ENCODE results near the gene AP1B1.

AP1B1 gene

DNA sequence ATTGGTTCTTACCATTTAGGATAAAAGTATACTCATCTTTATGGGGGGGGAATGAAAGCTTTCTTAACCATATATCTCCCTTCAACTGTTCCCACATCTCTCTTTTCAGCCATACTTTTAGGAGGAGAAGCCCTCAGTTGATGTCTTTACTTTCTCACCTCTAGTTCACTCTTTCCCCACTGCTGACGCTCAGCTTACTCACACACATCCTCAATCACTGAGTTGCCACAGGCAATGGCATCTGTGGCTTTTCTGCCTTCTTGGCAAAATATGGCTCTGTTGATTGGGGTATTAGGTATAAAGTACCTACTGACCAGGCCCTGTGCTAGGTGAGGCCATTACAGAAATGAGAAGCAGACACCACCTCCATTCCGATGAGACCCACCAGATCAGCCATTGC, 12.2 kb upstream of the AP1B1 start:
- Mint-ChIP-seq H3K27ac (no peak overlapping the region), H3K4me1 (ENCODE audit: low read depth) (peaks cover 2% of the 10 kb centered on the region), H3K9me3 (no peaks in the 10 kb centered on the region), H3K4me3 (no peak overlapping the region), H3K36me3 (ENCODE audit: low read depth) (no peaks in the 10 kb centered on the region), H3K27me3 (ENCODE audit: low read depth) (peaks cover 27% of the 10 kb centered on the region)
- DNase-seq (ENCODE audit: low spot score), result no peak

DNA sequence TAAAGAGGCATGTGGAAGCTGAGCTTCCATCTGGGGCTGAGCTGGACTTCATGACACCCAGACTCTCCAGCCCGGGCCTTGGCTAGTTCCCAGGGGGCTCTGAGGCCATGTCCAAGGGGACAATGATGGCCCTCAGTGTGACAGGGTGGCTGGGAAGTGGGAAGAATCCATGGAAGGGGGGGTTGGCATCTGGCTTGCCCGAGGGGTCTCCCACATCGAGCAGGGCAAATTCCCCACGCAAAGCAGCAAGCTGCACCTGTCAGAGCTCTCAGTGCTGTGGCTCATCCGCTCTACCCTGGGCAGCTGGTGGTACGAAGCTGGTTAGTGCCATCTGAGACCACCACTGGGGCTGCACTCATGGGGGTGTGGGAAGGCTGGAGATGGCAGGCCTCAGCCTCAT, 9.4 kb upstream of the AP1B1 start:
- peaks cover 22% of the 10 kb centered on the region for H3K27me3 Mint-ChIP-seq (ENCODE audit: low read depth)
- H3K4me1 Mint-ChIP-seq (ENCODE audit: low read depth), result peaks cover 12% of the 10 kb centered on the region
- H3K27ac Mint-ChIP-seq, result no peak overlapping the region
- no peaks in the 10 kb centered on the region for H3K36me3 Mint-ChIP-seq (ENCODE audit: low read depth)
- no peak overlapping the region for H3K4me3 Mint-ChIP-seq
- DNase-seq (ENCODE audit: low spot score), result no peak
- no peaks in the 10 kb centered on the region for H3K9me3 Mint-ChIP-seq

- Mint-ChIP-seq H3K36me3 (ENCODE audit: low read depth) (no peaks in the 10 kb centered on the region), H3K27ac (no peak overlapping the region), H3K27me3 (ENCODE audit: low read depth) (peaks cover 12% of the 10 kb centered on the region), H3K4me3 (no peak overlapping the region), H3K4me1 (ENCODE audit: low read depth) (peaks cover 9% of the 10 kb centered on the region), H3K9me3 (no peaks in the 10 kb centered on the region)
- DNase-seq (ENCODE audit: low spot score), result no peak
Measured at GRCh38 chr22:29396126-29396525, 7.8 kb upstream of the AP1B1 start.

DNA sequence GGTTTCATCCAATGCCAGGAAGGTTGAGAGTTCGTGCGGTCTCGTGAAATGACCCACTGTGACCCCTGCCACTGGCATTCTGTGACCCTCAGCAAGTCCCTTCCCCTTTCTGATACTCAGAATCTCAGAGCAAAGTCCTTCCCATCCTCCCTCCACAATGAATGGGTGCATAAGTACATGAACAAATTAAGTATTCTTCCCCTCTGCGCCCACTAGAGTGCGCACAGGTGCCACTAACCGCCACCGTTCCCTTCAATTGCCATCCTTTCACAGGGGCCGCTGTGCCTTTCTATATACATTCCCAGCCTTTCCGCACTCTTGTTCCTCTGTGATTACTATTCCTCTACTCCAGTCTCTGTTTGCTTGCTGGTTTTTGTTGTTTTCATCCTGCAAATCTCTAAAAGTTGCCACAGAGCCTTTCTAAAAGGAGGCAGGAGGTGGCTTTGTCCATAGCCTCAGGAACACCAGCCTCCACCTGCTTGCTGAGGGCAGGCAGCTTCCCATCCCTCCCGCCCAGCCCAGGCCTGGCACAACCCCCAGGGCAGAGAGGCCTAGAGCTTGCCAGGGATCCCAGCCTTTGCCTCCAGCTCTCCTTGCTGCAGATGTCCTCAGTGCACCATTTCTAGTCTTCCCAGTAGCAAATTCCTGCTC, 6.7 kb upstream of the AP1B1 start:
- H3K27me3 Mint-ChIP-seq (ENCODE audit: low read depth), result peaks cover 5% of the 10 kb centered on the region
- H3K27ac Mint-ChIP-seq, result peak overlapping the region; percentile 21
- peaks cover 9% of the 10 kb centered on the region for H3K4me1 Mint-ChIP-seq (ENCODE audit: low read depth)
- H3K36me3 Mint-ChIP-seq (ENCODE audit: low read depth), result no peaks in the 10 kb centered on the region
- H3K9me3 Mint-ChIP-seq, result no peaks in the 10 kb centered on the region
- H3K4me3 Mint-ChIP-seq, result no peak overlapping the region
- peak; percentile 50 for DNase-seq (ENCODE audit: low spot score)

DNA sequence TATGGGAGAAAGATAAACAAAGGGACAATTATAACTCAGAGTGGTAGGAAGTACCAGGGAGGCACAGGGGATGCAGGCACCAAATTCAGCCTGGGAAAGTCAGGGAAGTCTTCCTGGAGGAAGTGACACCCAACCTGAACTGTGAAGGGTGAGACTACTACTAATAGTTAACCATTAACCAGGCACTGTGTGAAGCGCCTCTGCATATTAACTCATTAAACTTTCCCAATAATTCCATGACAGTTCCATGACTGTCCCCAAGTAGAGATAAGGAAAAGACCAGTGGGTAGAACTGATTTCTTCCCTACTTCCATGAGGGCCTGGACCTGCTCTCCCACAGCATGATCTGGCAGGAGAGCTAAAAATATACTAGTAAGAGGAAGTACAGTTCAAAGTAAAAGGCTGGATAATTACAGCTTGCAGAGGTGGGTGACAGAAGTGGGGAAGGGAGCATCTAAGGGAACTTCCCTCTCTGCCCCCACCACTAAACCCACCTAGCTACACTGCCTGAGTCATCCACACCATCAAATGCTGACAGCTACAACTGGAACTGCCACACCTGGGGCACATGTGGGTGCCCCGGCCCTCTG, 4.7 kb upstream of the AP1B1 start:
- H3K27ac Mint-ChIP-seq, result no peak overlapping the region
- H3K36me3 Mint-ChIP-seq (ENCODE audit: low read depth), result no peaks in the 10 kb centered on the region
- peaks cover 9% of the 10 kb centered on the region for H3K4me1 Mint-ChIP-seq (ENCODE audit: low read depth)
- H3K9me3 Mint-ChIP-seq, result no peaks in the 10 kb centered on the region
- H3K27me3 Mint-ChIP-seq (ENCODE audit: low read depth), result no peaks in the 10 kb centered on the region
- H3K4me3 Mint-ChIP-seq, result no peak overlapping the region
- DNase-seq (ENCODE audit: low spot score), result no peak

DNA sequence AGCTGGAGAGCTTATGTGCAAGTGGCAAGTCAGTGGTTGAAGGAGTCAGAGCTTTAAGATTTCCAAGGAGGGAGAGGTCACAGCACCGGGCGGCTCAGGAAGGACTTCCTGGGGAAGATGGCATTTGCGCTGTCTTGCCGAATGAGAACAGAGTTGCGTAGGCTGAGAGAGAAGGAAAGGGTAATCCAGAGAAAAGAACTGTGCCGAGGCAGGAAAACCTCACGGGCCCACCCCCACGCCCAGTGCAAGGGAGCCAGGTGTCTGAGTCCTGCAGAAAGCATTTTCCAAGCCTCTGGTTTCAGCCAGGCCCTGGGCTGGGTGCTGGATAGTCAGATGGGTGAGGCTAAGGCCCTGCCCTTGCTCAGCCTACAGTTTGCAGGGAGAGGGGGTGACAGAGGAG, 3.2 kb upstream of the AP1B1 start:
- H3K27me3 Mint-ChIP-seq (ENCODE audit: low read depth), result no peaks in the 10 kb centered on the region
- H3K9me3 Mint-ChIP-seq, result no peaks in the 10 kb centered on the region
- H3K4me1 Mint-ChIP-seq (ENCODE audit: low read depth), result peaks cover 20% of the 10 kb centered on the region
- H3K27ac Mint-ChIP-seq, result no peak overlapping the region
- H3K4me3 Mint-ChIP-seq, result no peak overlapping the region
- H3K36me3 Mint-ChIP-seq (ENCODE audit: low read depth), result peaks cover 5% of the 10 kb centered on the region
- DNase-seq (ENCODE audit: low spot score), result no peak

- Mint-ChIP-seq H3K4me1 (ENCODE audit: low read depth) (peaks cover 29% of the 10 kb centered on the region), H3K27me3 (ENCODE audit: low read depth) (no peaks in the 10 kb centered on the region), H3K9me3 (no peaks in the 10 kb centered on the region), H3K36me3 (ENCODE audit: low read depth) (peaks cover 12% of the 10 kb centered on the region), H3K27ac (no peak overlapping the region), H3K4me3 (no peak overlapping the region)
- DNase-seq (ENCODE audit: low spot score), result no peak
Measured at GRCh38 chr22:29390270-29390669, 1.9 kb upstream of the AP1B1 start.

DNA sequence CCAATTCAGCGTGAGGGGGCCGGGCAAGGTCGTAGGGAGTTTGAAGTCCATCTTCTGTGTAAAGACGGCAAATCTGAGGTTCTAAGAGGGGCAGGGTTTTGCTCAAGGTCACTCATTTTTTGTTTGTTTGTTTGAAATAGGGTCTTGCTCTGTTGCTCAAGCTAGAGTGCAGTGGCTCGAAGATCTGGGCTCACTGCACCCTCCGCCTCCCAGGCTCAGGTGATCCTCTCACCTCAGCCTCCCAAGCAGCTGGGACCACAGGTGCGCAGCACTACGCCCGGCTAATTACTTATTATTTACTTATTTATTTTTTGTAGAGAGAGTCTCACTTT, 355 bp upstream of the AP1B1 start:
- DNase-seq (ENCODE audit: low spot score), result no peak
- Mint-ChIP-seq H3K27me3 (ENCODE audit: low read depth) (no peaks in the 10 kb centered on the region), H3K27ac (peak overlapping the region; percentile 83), H3K4me1 (ENCODE audit: low read depth) (peaks cover 22% of the 10 kb centered on the region), H3K9me3 (no peaks in the 10 kb centered on the region), H3K4me3 (peak overlapping the region; percentile 92), H3K36me3 (ENCODE audit: low read depth) (peaks cover 16% of the 10 kb centered on the region)

GRCh38 chr22:29386708-29387107, 1.7 kb downstream of the AP1B1 start:
- Mint-ChIP-seq H3K9me3 (no peaks in the 10 kb centered on the region), H3K36me3 (ENCODE audit: low read depth) (peaks cover 16% of the 10 kb centered on the region), H3K27me3 (ENCODE audit: low read depth) (no peaks in the 10 kb centered on the region), H3K4me1 (ENCODE audit: low read depth) (peaks cover 25% of the 10 kb centered on the region), H3K27ac (no peak overlapping the region), H3K4me3 (peak overlapping the region; percentile 74)
- DNase-seq (ENCODE audit: low spot score), result no peak

- Mint-ChIP-seq H3K27me3 (ENCODE audit: low read depth) (no peaks in the 10 kb centered on the region), H3K9me3 (no peaks in the 10 kb centered on the region), H3K4me1 (ENCODE audit: low read depth) (peaks cover 27% of the 10 kb centered on the region), H3K36me3 (ENCODE audit: low read depth) (peaks cover 20% of the 10 kb centered on the region), H3K4me3 (peak overlapping the region; percentile 24), H3K27ac (no peak overlapping the region)
- no peak for DNase-seq (ENCODE audit: low spot score)
Measured at GRCh38 chr22:29385748-29386147, 2.6 kb downstream of the AP1B1 start.

GRCh38 chr22:29385151-29385704, 3.1 kb downstream of the AP1B1 start:
- H3K4me1 Mint-ChIP-seq (ENCODE audit: low read depth), result peaks cover 29% of the 10 kb centered on the region
- no peak overlapping the region for H3K27ac Mint-ChIP-seq
- no peaks in the 10 kb centered on the region for H3K9me3 Mint-ChIP-seq
- no peaks in the 10 kb centered on the region for H3K27me3 Mint-ChIP-seq (ENCODE audit: low read depth)
- DNase-seq (ENCODE audit: low spot score), result no peak
- H3K36me3 Mint-ChIP-seq (ENCODE audit: low read depth), result peaks cover 21% of the 10 kb centered on the region
- peak overlapping the region; percentile 24 for H3K4me3 Mint-ChIP-seq

- H3K36me3 Mint-ChIP-seq (ENCODE audit: low read depth), result peaks cover 23% of the 10 kb centered on the region
- H3K27ac Mint-ChIP-seq, result no peak overlapping the region
- H3K4me1 Mint-ChIP-seq (ENCODE audit: low read depth), result peaks cover 29% of the 10 kb centered on the region
- no peak for DNase-seq (ENCODE audit: low spot score)
- H3K9me3 Mint-ChIP-seq, result no peaks in the 10 kb centered on the region
- no peak overlapping the region for H3K4me3 Mint-ChIP-seq
- no peaks in the 10 kb centered on the region for H3K27me3 Mint-ChIP-seq (ENCODE audit: low read depth)
Measured at GRCh38 chr22:29383740-29384139, 4.6 kb downstream of the AP1B1 start.

DNA sequence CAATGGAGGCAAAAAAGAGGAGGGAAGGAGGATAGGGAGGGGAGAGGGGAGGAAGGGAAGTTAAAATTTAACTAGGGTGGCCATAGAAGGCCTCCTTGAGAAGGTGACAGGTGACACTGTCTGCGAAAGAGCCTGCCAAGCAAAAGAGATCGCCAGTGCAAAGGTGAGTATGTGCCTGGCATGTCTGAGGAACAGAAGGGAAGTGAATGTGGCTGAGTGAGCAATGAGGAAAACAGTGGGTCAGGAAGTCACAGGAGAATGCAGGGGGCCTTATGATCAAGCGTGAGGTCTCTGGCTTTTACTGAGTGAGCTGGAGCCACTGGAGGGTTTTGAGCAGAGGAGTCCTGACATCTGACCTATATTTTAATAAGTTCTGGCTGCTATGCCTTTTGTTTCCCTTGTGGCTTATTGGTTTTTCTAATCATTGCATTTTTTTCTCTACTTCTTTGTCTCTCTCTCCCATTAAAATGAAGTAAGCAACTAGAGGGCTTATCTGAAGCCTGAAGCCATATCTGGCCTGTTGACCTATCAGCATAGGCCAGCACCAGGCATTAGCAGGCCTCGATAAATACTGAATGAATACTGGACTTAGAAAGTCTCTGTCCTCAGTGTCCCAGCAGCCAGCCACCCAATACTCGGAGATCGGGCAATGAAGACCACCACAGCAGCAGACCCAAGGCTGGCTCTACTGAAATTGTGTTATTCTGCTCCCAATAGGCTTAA, 5.6 kb downstream of the AP1B1 start:
- Mint-ChIP-seq H3K4me1 (ENCODE audit: low read depth) (peaks cover 28% of the 10 kb centered on the region), H3K4me3 (no peak overlapping the region), H3K27ac (no peak overlapping the region), H3K27me3 (ENCODE audit: low read depth) (no peaks in the 10 kb centered on the region), H3K9me3 (no peaks in the 10 kb centered on the region), H3K36me3 (ENCODE audit: low read depth) (peaks cover 22% of the 10 kb centered on the region)
- no peak for DNase-seq (ENCODE audit: low spot score)

- Mint-ChIP-seq H3K9me3 (no peaks in the 10 kb centered on the region), H3K36me3 (ENCODE audit: low read depth) (peaks cover 28% of the 10 kb centered on the region), H3K4me3 (no peak overlapping the region), H3K4me1 (ENCODE audit: low read depth) (peaks cover 21% of the 10 kb centered on the region), H3K27me3 (ENCODE audit: low read depth) (no peaks in the 10 kb centered on the region), H3K27ac (no peak overlapping the region)
- no peak for DNase-seq (ENCODE audit: low spot score)
Measured at GRCh38 chr22:29380856-29381255, 7.5 kb downstream of the AP1B1 start.

All from T-helper 2 cell treated with Interferon-gamma antibody and Interleukin-4, amounts not matched to agents 5 μg/mL and 100 μg/mL, for 36 hours (primary cell).